Thyroid gland (tissue), 4 donors: ENCODE results near the gene PPP1R2.

Experiments used
- POLR2A ChIP-seq, 2 donors: fragments of 450-650 bp; IDR thresholded peaks; one replicate each; pipeline ENCODE4 v1.6.1; 2017; ENCODE audit warnings: antibody characterized with exemption in 2 of 2, mild to moderate bottlenecking in 2 of 2, moderate library complexity in 1 of 2
- TF ChIP-seq, protein P1 (sequence below), 6 experiments: fragments of 200-600 bp in 3 of 6; fragments of 450-650 bp in 3 of 6; sonication (generic) in 3 of 6; IDR thresholded peaks; one replicate each; pipeline ENCODE4 v1.5.1; 2016 to 2019; ENCODE audit warnings: antibody characterized with exemption in 6 of 6, mild to moderate bottlenecking in 2 of 6, inconsistent platforms in 1 of 6, moderate library complexity in 1 of 6

DNA sequence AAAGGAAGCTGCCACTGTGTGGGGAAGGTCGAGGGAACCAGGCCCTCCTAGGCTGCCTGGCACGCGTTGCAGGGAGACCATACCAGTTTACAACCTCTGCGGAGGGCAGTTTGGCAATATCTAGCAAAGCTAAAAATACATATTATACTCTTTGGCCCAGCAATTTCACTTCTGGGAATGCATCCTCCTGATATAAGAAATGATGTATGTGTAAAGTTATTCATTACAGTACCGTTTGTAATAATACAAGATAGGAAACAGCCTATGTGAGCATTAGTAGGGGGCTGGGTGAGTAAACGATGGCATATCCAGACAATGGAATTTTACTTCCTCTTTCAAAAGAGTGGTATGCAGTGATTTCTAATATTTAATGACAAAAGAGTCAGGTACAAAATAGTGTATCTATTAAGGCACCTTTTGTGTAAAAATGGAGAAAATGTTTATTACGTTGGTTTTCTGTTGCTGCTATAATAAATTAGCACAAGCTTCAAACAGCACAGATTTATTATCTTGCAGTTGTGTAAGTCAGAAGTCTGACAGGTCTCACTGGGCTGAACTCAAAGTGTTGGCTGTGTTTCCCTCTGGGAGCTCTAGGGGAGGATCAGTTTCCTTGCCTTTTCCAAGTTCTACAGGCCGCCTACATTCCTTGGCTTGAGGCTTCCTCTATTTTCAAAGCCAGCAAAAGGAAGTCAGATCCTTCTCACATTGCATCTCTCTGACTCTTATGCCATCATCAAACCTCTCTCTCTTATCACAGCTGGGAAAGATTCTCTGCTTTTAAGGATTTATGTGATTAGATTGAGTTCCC, 31.6 kb upstream of the PPP1R2 start:
- TF ChIP-seq, protein P1, sequence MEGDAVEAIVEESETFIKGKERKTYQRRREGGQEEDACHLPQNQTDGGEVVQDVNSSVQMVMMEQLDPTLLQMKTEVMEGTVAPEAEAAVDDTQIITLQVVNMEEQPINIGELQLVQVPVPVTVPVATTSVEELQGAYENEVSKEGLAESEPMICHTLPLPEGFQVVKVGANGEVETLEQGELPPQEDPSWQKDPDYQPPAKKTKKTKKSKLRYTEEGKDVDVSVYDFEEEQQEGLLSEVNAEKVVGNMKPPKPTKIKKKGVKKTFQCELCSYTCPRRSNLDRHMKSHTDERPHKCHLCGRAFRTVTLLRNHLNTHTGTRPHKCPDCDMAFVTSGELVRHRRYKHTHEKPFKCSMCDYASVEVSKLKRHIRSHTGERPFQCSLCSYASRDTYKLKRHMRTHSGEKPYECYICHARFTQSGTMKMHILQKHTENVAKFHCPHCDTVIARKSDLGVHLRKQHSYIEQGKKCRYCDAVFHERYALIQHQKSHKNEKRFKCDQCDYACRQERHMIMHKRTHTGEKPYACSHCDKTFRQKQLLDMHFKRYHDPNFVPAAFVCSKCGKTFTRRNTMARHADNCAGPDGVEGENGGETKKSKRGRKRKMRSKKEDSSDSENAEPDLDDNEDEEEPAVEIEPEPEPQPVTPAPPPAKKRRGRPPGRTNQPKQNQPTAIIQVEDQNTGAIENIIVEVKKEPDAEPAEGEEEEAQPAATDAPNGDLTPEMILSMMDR (IDR thresholded peaks at IDR 0.05) = peak in 1 of 6 experiments; percentile 9
- TF ChIP-seq POLR2A (IDR thresholded peaks at IDR 0.05) = no peak
